K562 (cell line): ENCODE data around the gene KLK3. TPM values are rescaled to one million over a fixed set of nuclear protein-coding genes. Genes with fewer than 3 reads are reported as not detected.

ENCODE experiments used
- ATAC-seq: fragments of 200-7000 bp; cut with Tn5 transposase; 3 replicates; pipeline ENCODE4 v1.9.1; 2020; ENCODE audit warnings: moderate library complexity
- BruUV-seq: library from RNA; stranded (reverse); fragments of 400-500 nt; replicated peaks from 2 replicates; lab custom pipeline; 2021; lab: Mats Ljungman, UMichigan
- CTCF ChIA-PET: fragments of 300-600 bp; formaldehyde crosslinking; extraction: SDS; loops from one replicate; lab custom pipeline; 2021; ENCODE audit warnings: low intra/inter-chr PET ratio; lab: Yijun Ruan, JAX
- POLR2A ChIA-PET: fragments of 300-600, 350-650 bp; sonication (Branson Sonifier 250); formaldehyde crosslinking; extraction: SDS; loops from one replicate; lab custom pipeline; 2021; ENCODE audit warnings: antibody characterized with exemption, inconsistent platforms; lab: Yijun Ruan, JAX
- DNase-seq, 4 experiments: peaks; one replicate each; pipeline versions ENCODE4 v3.0.0 to v3.0.0-alpha.2; 2011 to 2018; ENCODE audit warnings: low spot score in 3 of 4, mixed read lengths in 3 of 4; ENCODE audit errors: extremely low read depth in 1 of 4
- FAIRE-seq: peaks from 2 replicates; lab custom pipeline; 2011; peaks lifted over from hg19 to GRCh38; lab: Jason Lieb, UNC
- H2AFZ ChIP-seq: 2 replicates; pipeline ENCODE4 v1.6.0; 2011; ENCODE audit warnings: low read depth, low read length, control low read depth, inconsistent platforms
- H3K27ac ChIP-seq: fragments of 200-600 bp; 3 replicates; pipeline ENCODE4 v1.8.0; 2011; ENCODE audit warnings: low read depth, mild to moderate bottlenecking, control low read depth, inconsistent platforms, low read length, moderate library complexity, mixed read lengths; ENCODE audit errors: extremely low read depth
- H3K27me3 ChIP-seq, 2 experiments: fragments of 300-600 bp in 1 of 2; 2 replicates in 1 of 2; 3 replicates in 1 of 2; pipeline versions ENCODE4 v1.6.0 to v1.8.0; 2011; ENCODE audit warnings: inconsistent platforms in 2 of 2, low read length in 2 of 2, mild to moderate bottlenecking in 1 of 2, mixed read lengths in 1 of 2, moderate library complexity in 1 of 2; ENCODE audit not compliant: control insufficient read depth in 2 of 2, insufficient read depth in 2 of 2
- H3K36me3 ChIP-seq: fragments of 300-600 bp; 3 replicates; pipeline ENCODE4 v1.8.0; 2011; ENCODE audit warnings: mild to moderate bottlenecking, low read length, inconsistent platforms; ENCODE audit not compliant: control insufficient read depth, insufficient read depth
- H3K4me1 ChIP-seq, 2 experiments: fragments of 200-600 bp in 1 of 2; replicated peaks in 1 of 2; 2 replicates in 1 of 2; 3 replicates in 1 of 2; pipeline versions ENCODE4 v1.5.1 to v1.8.0; 2011; ENCODE audit warnings: inconsistent platforms in 2 of 2, low read length in 2 of 2, mild to moderate bottlenecking in 1 of 2, mixed read lengths in 1 of 2, moderate library complexity in 1 of 2; ENCODE audit not compliant: control insufficient read depth in 2 of 2, insufficient read depth in 2 of 2
- H3K4me2 ChIP-seq: 2 replicates; pipeline ENCODE4 v1.6.1; 2011; ENCODE audit warnings: low read length, control low read depth, inconsistent platforms, mixed read lengths; ENCODE audit not compliant: insufficient read depth
- H3K4me3 ChIP-seq: fragments of 200-600 bp; sonication (generic), shearing (Covaris generic); 2 replicates; pipeline ENCODE4 v1.5.1; 2016; ENCODE audit warnings: control low read depth, inconsistent platforms
- H3K79me2 ChIP-seq: fragments of 200-600 bp; 3 replicates; pipeline ENCODE4 v1.8.0; 2011; ENCODE audit warnings: low read length, inconsistent platforms; ENCODE audit not compliant: control insufficient read depth, insufficient read depth
- H3K9ac ChIP-seq, 2 experiments: 2 replicates each; pipeline versions ENCODE4 v1.6.0 to v1.6.1; 2011; ENCODE audit warnings: low read depth in 2 of 2, low read length in 2 of 2, control low read depth in 1 of 2, inconsistent platforms in 1 of 2, mild to moderate bottlenecking in 1 of 2, mixed read lengths in 1 of 2; ENCODE audit not compliant: insufficient read depth in 1 of 2
- H3K9me1 ChIP-seq: one replicate; pipeline ENCODE4 v1.6.0; 2011; ENCODE audit warnings: inconsistent platforms, mild to moderate bottlenecking, low read length, moderate library complexity; ENCODE audit not compliant: control insufficient read depth, insufficient read depth
- H3K9me3 ChIP-seq: replicated peaks from 2 replicates; pipeline ENCODE4 v1.5.1; 2011; ENCODE audit warnings: low read depth, low read length, inconsistent platforms; ENCODE audit not compliant: control insufficient read depth, insufficient read depth
- H4K20me1 ChIP-seq: replicated peaks from 2 replicates; pipeline ENCODE4 v1.6.1; 2011; ENCODE audit warnings: low read length, inconsistent platforms, mixed read lengths; ENCODE audit not compliant: control insufficient read depth, insufficient read depth
- BCL6 ChIP-seq: fragments of 250-450 bp; sonication (Bioruptor Pico); IDR thresholded peaks from 2 replicates; pipeline ENCODE4 v1.4.0; 2020
- BCOR ChIP-seq: fragments of 450-650 bp; IDR thresholded peaks from 2 replicates; pipeline ENCODE4 v1.6.1; 2016
- GATA2 ChIP-seq: sonication (generic); formaldehyde crosslinking; IDR thresholded peaks from 2 replicates; pipeline ENCODE4 v1.4.0; 2020; ENCODE audit warnings: mild to moderate bottlenecking, missing genetic modification reagents
- KDM1A ChIP-seq, 2 experiments: fragments of 450-650 bp; IDR thresholded peaks; 2 replicates each; pipeline ENCODE4 v1.6.1; 2016; ENCODE audit warnings: mild to moderate bottlenecking in 2 of 2
- RBM25 ChIP-seq: fragments of 200-400 bp; formaldehyde crosslinking; IDR thresholded peaks from 2 replicates; pipeline ENCODE4 v1.6.1; 2018; ENCODE audit warnings: low read length, low read depth, moderate library complexity; ENCODE audit not compliant: severe bottlenecking
- SMARCA5 ChIP-seq: fragments of 450-650 bp; IDR thresholded peaks from 2 replicates; pipeline ENCODE4 v1.6.1; 2016
- ZBTB2 ChIP-seq: fragments of 450-650 bp; IDR thresholded peaks from 2 replicates; pipeline ENCODE4 v1.6.1; 2016; ENCODE audit warnings: antibody characterized with exemption
- ZNF507 ChIP-seq: conservative IDR thresholded peaks from 2 replicates; pipeline ENCODE4 v1.6.1; 2017; ENCODE audit warnings: missing genetic modification characterization, missing compliant biosample characterization
- WGBS: fragments of 100-300 bp; shearing (Covaris generic); methylation state at CpG from one replicate; pipeline ENCODE4 v1.1.6; 2016; ENCODE audit warnings: low coverage, mixed read lengths; ENCODE audit not compliant: insufficient coverage; ENCODE audit errors: missing lambda C conversion rate; 5-methylcytosine and 5-hydroxymethylcytosine counted together
- in situ Hi-C: fragments of 300-500 bp; cut with MboI; formaldehyde crosslinking; loops from 4 replicates; pipeline ENCODE4 v1.15.0; 2018; ENCODE audit warnings: inconsistent platforms, mixed read lengths
- intact Hi-C: fragments of 100-400 bp; cut with micrococcal nuclease; formaldehyde crosslinking; loops from 2 replicates; pipeline ENCODE4 v1.14.2; 2022
- polyA plus RNA-seq, 8 experiments: library from polyadenylated mRNA; depleted of rRNA in 4 of 8; stranded (reverse) in 5 of 8; unstranded in 3 of 8; fragments of >200 nt; fragmentation: Nextera tagmentation in 2 of 8; fragmentation: Illumina TruSeq in 1 of 8; extraction: Ambion mirVana in 2 of 8; extraction: Trizol in 1 of 8; gene quantifications; 2 replicates each; pipeline versions ENCODE4 v1.2.1 to v1.2.3, GENCODE V29; 2011 to 2014; ENCODE audit warnings: inconsistent platforms in 1 of 8, missing spikeins in 1 of 8
- total RNA-seq, 7 experiments: library from RNA; depleted of rRNA in 6 of 7; stranded (reverse); fragments of >200 nt in 6 of 7; fragmentation: Illumina TruSeq in 2 of 7; extraction: Trizol in 2 of 7; gene quantifications; 2 replicates each; pipeline versions ENCODE4 v1.2.1 to v1.2.3, GENCODE V29; 2011 to 2021; ENCODE audit warnings: low replicate concordance in 1 of 7

The KLK3 gene
- total and polyA plus RNA-seq, 9 of the 15 experiments (the other 6 are each of a cell fraction or from before 2014, with no cell fraction given): not detected

GRCh38 chr19:50808856-50809255, 45.9 kb upstream of the KLK3 start:
- WGBS: 6% methylated on average over 1 of the region's 1 CpG
- Histone ChIP-seq H2AFZ (no peak overlapping the region), H3K9me1 (no peaks in the 10 kb centered on the region), H3K36me3 (peaks cover 1% of the 10 kb centered on the region; the same call in 1 of the 3 replicates), H3K9me3 (no peaks in the 10 kb centered on the region)
- POLR2A ChIA-PET: interaction anchor here (1.1 kb wide), 1 partner anchor 12 kb away, joined by 3 read pairs; no protein-coding TSS in a partner anchor
- no peak for TF ChIP-seq BCL6 (CRISPR knock-in tag)
- no peak for TF ChIP-seq GATA2 (CRISPR knock-in tag)
- TF ChIP-seq KDM1A (IDR thresholded peaks at IDR 0.05): peak; percentile 15 to 32; a peak in 1 of 4 replicates
- TF ChIP-seq ZNF507 (tag): no peak
- peak; percentile 90 for TF ChIP-seq RBM25
- TF ChIP-seq SMARCA5: peak; percentile 16; the same call in 1 of the 2 replicates
- TF ChIP-seq BCOR: peak; percentile 81
- no peak for TF ChIP-seq ZBTB2
- TF ChIP-seq, all 486 proteins: peak for 4
- FAIRE-seq: no peak
- H3K4me2 ChIP-seq: no peak overlapping the region
- ATAC-seq: no peak
- H3K4me1 ChIP-seq: peaks cover 0 to 4% of the 10 kb centered on the region in 2 experiments; a peak in 1 of 5 replicates
- 0 out of 2 replicates have a peak, but pooled peaks cover under 1% of the 10 kb centered on the region for H4K20me1 ChIP-seq
- CTCF ChIA-PET: interaction anchor here (0.7 kb wide), 1 partner anchor 15 kb away, joined by 3 read pairs; the partner anchor contains the start of gene KLK1
- H3K4me3 ChIP-seq: no peak overlapping the region
- H3K27ac ChIP-seq: no peak overlapping the region
- H3K9ac ChIP-seq: no peak overlapping the region
- in situ Hi-C loops: no loop called here
- no peak for DNase-seq
- H3K27me3 ChIP-seq: peaks cover 0 to 11% of the 10 kb centered on the region in 2 experiments; a peak in 2 of 5 replicates
- no TSS peak for BruUV-seq
- intact Hi-C loops: no loop called here
- peaks cover 10% of the 10 kb centered on the region for H3K79me2 ChIP-seq
